HL-60/S4 treated with retinoic acid at 250 ng/mL for 4 days and 3 days (cell line): Measurements from ENCODE around the gene GRK2.

Experiments
- in situ Hi-C: fragments of 300-500 bp; cut with MboI; formaldehyde crosslinking; loops from 2 replicates; pipeline ENCODE4 v1.7.0; 2022; ENCODE audit warnings: low sequenced_read_pairs

GRK2 gene

DNA sequence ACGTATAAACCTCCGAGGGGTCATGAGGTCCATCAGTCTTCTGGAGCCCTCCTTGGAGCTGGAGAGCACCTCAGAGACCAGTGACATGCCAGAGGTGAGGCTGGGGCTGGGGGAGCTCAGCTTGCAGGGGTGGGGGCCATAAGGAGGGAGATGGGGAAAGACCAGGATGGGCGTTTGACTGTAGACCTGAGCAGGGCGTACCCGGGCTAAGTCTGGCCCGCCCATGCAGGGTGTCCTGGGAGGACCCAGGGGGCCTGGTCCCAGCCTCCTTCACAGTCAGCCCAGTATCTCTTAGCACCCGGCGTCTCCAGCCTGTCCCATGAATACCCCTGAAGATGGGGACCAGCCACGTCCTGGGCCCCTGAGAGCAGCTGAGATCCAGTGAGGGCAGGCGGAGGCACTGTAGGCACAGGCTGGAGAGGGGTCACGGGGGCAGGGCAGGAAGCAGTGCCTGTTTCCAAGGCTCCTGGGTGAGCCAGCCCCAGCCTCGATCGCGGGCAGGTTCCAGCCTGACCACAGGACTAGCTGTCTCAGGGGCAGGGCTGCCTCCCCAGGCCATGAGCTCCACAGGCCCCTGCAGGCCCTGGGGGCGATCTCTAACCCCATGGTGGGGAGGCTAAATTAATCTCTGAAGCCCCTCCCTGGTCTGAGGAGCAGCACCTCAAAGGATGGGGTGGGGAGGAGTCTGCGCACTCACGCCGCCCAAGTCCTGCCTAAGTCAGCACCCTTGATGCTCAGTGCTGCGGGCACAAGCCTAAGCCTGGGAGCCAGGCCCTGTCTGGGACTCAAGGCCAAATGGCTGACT lies 44.2 kb downstream of the GRK2 start:
- in situ Hi-C loops: loop anchor here (10.0 kb wide), 2 partner anchors 46 to 226 kb away; partner anchors contain the start of gene GRK2

DNA sequence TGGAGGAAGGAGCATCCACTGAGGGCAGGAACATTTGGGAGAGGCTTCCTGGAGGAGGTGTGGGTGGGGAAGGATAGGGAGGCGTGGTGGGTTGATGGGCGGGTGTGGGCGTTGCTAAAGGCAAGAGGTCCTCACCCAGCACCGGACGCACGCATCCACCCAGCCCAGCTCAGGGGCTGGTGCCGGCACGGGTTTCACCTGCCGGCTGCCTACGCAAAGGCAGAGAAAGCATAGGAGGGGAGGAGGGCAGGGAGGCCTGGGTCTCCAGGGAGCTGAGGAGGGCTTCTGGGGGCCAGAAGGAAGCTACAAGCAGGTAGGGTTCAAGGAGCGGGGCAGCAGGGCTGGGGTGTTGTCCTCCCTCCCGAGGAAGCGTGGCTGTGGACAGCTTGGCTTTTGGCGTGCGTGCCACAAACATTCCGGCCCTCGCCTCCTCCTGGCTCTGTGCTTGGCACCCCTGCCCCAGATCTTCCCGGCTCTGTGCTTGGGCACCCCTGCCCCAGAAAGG lies 44.8 kb downstream of the GRK2 start:
- in situ Hi-C loops: loop anchor here (10.0 kb wide), 2 partner anchors 46 to 226 kb away; partner anchors contain the start of gene GRK2

DNA sequence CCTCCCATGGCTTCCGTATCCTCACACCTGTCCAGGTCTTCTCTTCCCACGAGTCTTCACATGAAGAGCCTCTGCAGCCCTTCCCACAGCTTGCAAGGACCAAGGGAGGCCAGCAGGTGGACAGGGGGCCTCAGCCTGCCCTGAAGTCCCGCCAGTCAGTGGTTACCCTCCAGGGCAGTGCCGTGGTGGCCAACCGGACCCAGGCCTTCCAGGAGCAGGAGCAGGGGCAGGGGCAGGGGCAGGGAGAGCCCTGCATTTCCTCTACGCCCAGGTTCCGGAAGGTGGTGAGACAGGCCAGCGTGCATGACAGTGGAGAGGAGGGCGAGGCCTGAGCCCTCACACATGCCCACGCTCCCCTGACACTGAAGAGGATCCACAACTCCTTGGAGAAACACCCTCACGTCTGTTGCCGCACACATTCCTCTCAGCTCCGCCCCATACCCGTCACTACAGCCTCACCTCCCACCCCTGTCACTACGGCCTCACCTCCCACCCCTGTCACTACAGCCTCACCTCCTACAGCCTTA lies 45.3 kb downstream of the GRK2 start:
- in situ Hi-C loops: loop anchor here (10.0 kb wide), 2 partner anchors 47 to 227 kb away; partner anchors contain the start of gene GRK2

- in situ Hi-C loops: loop anchor here (10.0 kb wide), 2 partner anchors 48 to 228 kb away; partner anchors contain the start of gene GRK2
Observed at GRCh38 chr11:67312187-67313021, 46.1 kb downstream of the GRK2 start.

DNA sequence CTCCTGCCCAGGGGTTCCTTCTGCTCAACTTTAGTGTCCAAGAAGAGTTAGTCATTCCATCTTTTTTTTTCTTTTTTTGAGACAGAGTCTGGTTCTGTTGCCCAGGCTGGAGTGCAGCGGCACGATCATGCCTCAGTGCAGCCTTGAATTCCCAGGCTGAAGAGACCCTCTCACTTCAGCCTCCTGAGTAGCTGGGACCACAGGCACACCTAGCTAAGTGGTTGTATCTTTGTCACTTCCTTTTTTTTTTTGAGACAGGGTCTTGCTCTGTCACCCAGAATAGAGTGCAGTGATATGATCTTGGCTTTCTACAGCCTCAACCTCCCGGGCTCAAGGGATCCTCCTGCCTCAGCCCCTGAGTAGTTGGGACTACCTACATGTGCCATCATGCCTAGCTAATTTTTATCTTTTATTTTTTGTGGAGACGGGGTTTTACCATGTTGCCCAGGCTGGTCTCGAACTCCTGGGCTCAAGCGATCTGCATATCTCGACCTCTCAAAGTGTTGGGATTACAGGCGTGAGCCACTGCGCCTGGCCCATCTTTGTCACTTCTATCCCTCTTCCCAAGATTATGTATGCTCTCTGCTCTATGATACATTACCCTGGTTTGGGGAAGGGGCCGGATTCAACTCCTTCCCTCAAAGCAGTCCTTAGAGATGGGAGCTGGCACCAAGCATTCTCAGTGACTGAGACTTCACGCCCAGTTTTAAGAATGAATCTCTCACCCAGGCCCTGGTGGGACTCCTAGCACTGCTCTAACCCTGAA lies 47.0 kb downstream of the GRK2 start:
- in situ Hi-C loops: loop anchor here (10.0 kb wide), 2 partner anchors 49 to 229 kb away; partner anchors contain the start of gene GRK2

- in situ Hi-C loops: loop anchor here (10.0 kb wide), 2 partner anchors 49 to 229 kb away; partner anchors contain the start of gene GRK2
Observed at GRCh38 chr11:67314218-67314617, 47.9 kb downstream of the GRK2 start.

DNA sequence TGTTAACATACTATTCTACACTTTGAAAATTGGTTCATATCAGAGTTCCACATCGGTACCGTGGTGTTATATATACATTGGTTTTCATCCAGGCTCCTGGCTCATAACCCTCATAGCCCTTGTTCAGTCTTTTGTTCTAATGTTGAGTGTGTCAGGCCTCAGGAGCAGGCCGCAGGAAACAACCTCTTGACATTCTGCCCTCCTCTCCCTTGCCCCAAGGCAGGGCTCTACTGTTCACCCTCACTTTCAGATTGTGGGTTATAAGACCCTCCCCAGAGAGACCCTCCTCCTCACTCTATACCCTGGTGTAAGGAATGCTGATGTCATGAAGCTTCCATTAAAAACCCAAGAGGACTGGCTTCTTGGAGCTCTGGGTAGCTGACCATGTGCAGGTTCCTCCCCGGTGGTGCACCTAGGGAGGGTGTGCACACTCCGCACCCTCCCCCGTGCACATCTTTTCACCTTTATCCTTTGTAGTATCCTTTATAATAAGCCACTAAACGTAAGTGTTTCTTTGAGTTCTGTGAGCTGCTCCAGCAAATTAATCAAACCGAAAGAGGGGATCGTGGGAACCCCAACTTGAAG lies 49.1 kb downstream of the GRK2 start:
- in situ Hi-C loops: loop anchor here (10.0 kb wide), 2 partner anchors 51 to 231 kb away; partner anchors contain the start of gene GRK2

GRCh38 chr11:67316882-67317204 lies 50.6 kb downstream of the GRK2 start:
- in situ Hi-C loops: loop anchor here (10.0 kb wide), 2 partner anchors 52 to 232 kb away; partner anchors contain the start of gene GRK2

GRCh38 chr11:67317205-67317887 lies 51.1 kb downstream of the GRK2 start:
- in situ Hi-C loops: loop anchor here (10.0 kb wide), 2 partner anchors 53 to 233 kb away; partner anchors contain the start of gene GRK2

- in situ Hi-C loops: loop anchor here (10.0 kb wide), 2 partner anchors 53 to 233 kb away; partner anchors contain the start of gene GRK2
Observed at GRCh38 chr11:67317888-67318555, 51.7 kb downstream of the GRK2 start.

DNA sequence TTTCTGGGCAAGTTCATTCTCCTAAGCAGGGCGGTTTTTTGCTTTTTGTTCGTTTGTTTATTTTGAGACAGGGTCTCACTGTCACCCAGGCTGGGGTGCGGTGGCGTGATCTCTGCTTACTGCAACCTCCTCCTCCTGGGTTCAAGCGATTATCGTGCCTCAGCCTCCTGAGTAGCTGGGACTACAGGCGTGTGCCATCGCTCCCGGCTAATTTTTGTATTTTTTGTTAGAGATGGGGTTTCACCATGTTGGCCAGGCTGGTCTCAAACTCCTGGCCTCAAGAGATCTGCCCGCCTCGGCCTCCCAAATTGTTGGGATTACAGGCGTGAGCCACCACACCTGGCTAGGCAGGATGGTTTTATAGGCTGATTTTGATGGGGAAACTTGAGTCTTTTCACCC lies 52.6 kb downstream of the GRK2 start:
- in situ Hi-C loops: loop anchor here (10.0 kb wide), 2 partner anchors 54 to 234 kb away; partner anchors contain the start of gene GRK2

GRCh38 chr11:67320011-67320410 lies 53.7 kb downstream of the GRK2 start:
- in situ Hi-C loops: no loop called here

GRCh38 chr11:67320691-67321090 lies 54.4 kb downstream of the GRK2 start:
- in situ Hi-C loops: no loop called here

DNA sequence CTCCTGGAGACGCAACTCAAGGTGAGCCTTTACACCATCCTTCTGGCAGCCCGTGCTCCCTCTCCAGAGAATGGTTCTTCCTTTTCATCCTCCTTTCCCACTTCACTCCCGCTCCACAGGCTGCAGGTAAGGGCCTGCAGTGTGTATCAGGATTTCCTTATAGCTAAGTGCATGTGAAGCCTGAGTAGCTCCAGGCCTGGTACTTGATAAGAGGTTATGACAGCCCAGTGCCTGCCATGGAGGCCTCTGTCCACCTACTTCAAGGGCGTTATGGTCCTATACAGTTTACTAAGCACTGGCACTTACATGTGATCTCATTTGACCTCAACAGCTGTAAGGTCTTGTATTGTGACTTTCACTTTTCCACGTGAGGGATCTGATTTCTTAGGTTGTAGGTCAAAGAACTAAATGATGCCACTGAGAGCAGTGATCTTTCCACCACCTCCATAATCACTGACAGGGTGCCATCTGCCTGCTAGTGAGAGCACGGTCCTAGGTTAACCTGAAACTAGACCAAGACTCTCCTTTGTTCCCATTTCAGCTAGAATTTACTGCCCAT lies 55.1 kb downstream of the GRK2 start:
- in situ Hi-C loops: no loop called here

- in situ Hi-C loops: no loop called here
Observed at GRCh38 chr11:67322049-67322448, 55.8 kb downstream of the GRK2 start.

GRCh38 chr11:67323526-67323925 lies 57.3 kb downstream of the GRK2 start:
- in situ Hi-C loops: no loop called here

DNA sequence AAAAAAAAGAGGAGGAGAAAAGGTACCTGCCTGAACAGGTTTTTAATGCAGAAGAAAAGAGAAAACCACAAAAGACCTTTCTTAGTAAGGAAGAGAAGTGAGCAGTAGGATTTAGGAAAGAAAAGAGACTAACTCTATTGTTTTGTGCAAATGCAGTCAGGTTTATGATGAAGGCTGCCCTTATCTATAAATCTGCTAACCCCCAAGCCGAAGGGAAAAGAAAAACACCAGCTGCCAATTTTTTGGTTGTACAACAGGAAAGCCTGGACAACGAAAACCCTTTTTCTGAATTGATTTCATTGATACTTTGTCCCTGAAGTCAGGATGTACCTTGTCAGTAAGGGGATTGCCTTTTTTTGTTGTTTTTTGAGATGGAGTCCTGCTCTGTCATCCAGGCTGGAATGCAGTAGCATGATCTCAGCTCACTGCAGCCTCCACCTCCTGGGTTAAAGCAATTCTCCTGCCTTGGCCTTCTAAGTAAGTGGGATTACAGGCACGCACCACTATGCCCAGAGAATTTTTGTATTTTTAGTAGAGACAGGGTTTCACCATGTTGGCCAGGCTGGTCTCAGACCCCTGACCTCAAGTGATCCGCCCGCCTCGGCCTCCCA lies 65.9 kb downstream of the GRK2 start:
- in situ Hi-C loops: no loop called here
